GM23338 (cell line): ENCODE results near the gene BFAR. TPM values are rescaled to one million over a fixed set of nuclear protein-coding genes. Genes with fewer than 3 reads are reported as not detected.
A peak's percentile ranks its signal among the peaks of the same experiment; 100 is the strongest.

Source experiments
- ATAC-seq: fragments of 200-7000 bp; cut with Tn5 transposase; 3 replicates; pipeline ENCODE4 v1.9.1; 2020
- DNase-seq: peaks from one replicate; pipeline ENCODE4 v3.0.0-alpha.2; 2015; ENCODE audit warnings: low spot score
- H2AFZ ChIP-seq: fragments of 200-600 bp; sonication (generic); 2 replicates; pipeline ENCODE4 v1.8.0; 2016; ENCODE audit warnings: antibody characterized with exemption, mild to moderate bottlenecking, moderate library complexity
- H3F3A ChIP-seq: fragments of 200-600 bp; sonication (generic); replicated peaks from 2 replicates; pipeline ENCODE4 v1.8.0; 2017; ENCODE audit warnings: antibody characterized with exemption, mixed run types, low read depth
- H3K27ac ChIP-seq: fragments of 200-600 bp; sonication (generic); 2 replicates; pipeline ENCODE4 v1.6.1; 2016; ENCODE audit warnings: low read depth
- H3K27me3 ChIP-seq: fragments of 200-600 bp; sonication (generic); 2 replicates; pipeline ENCODE4 v1.8.0; 2016; ENCODE audit warnings: mild to moderate bottlenecking, mixed run types, moderate library complexity; ENCODE audit not compliant: insufficient read depth
- H3K36me3 ChIP-seq: fragments of 200-600 bp; sonication (generic); 2 replicates; pipeline ENCODE4 v1.8.0; 2016; ENCODE audit warnings: mild to moderate bottlenecking; ENCODE audit not compliant: insufficient read depth
- H3K4me1 ChIP-seq: fragments of 200-600 bp; sonication (generic); 2 replicates; pipeline ENCODE4 v1.8.0; 2016; ENCODE audit warnings: mild to moderate bottlenecking, moderate library complexity; ENCODE audit not compliant: insufficient read depth
- H3K4me2 ChIP-seq: fragments of 200-600 bp; sonication (generic); 2 replicates; pipeline ENCODE4 v1.7.1; 2017; ENCODE audit warnings: mixed run types
- H3K4me3 ChIP-seq: fragments of 200-600 bp; sonication (generic); 2 replicates; pipeline ENCODE4 v1.6.1; 2016; ENCODE audit warnings: mixed run types
- H3K79me2 ChIP-seq: fragments of 200-600 bp; sonication (generic); replicated peaks from 2 replicates; pipeline ENCODE4 v1.8.0; 2017; ENCODE audit warnings: mild to moderate bottlenecking; ENCODE audit not compliant: insufficient read depth
- H3K9me2 ChIP-seq: fragments of 200-600 bp; sonication (generic); 2 replicates; pipeline ENCODE4 v1.8.0; 2017; ENCODE audit not compliant: insufficient read depth
- H4K20me1 ChIP-seq: fragments of 200-600 bp; sonication (generic); replicated peaks from 2 replicates; pipeline ENCODE4 v1.8.0; 2017; ENCODE audit warnings: mild to moderate bottlenecking; ENCODE audit not compliant: insufficient read depth
- H3K27ac Mint-ChIP-seq: 2 replicates; pipeline ENCODE4 v1.8.0; 2020; ENCODE audit warnings: inconsistent platforms, mild to moderate bottlenecking, moderate library complexity, mixed read lengths
- H3K27me3 Mint-ChIP-seq: 3 replicates; pipeline ENCODE4 v1.8.0; 2022; ENCODE audit warnings: low read depth, mild to moderate bottlenecking, moderate library complexity, mixed read lengths, inconsistent platforms; ENCODE audit not compliant: insufficient read depth, poor library complexity
- H3K36me3 Mint-ChIP-seq: 3 replicates; pipeline ENCODE4 v1.8.0; 2021; ENCODE audit warnings: low read depth, mild to moderate bottlenecking, inconsistent platforms, moderate library complexity, mixed read lengths
- H3K4me1 Mint-ChIP-seq: 3 replicates; pipeline ENCODE4 v1.8.0; 2020; ENCODE audit warnings: mild to moderate bottlenecking, inconsistent platforms, mixed read lengths
- H3K4me3 Mint-ChIP-seq: 3 replicates; pipeline ENCODE4 v1.8.0; 2021; ENCODE audit warnings: moderate library complexity, mild to moderate bottlenecking, inconsistent platforms, mixed read lengths
- H3K9me3 Mint-ChIP-seq: 3 replicates; pipeline ENCODE4 v1.8.0; 2020; ENCODE audit warnings: moderate library complexity, mild to moderate bottlenecking, inconsistent platforms, mixed read lengths
- CREB1 ChIP-seq: fragments of 250-450 bp; sonication (Bioruptor Pico); IDR thresholded peaks from 2 replicates; pipeline ENCODE4 v1.5.0; 2020; ENCODE audit warnings: low read depth, mild to moderate bottlenecking, moderate library complexity
- EZH2 ChIP-seq: fragments of 200-600 bp; sonication (generic); IDR thresholded peaks from one replicate; pipeline ENCODE4 v1.8.0; 2017; ENCODE audit warnings: antibody characterized with exemption, mild to moderate bottlenecking, low read depth; ENCODE audit not compliant: unreplicated experiment
- EZH2phosphoT487 ChIP-seq: fragments of 200-600 bp; sonication (generic); IDR thresholded peaks from one replicate; pipeline ENCODE4 v1.8.1; 2018; ENCODE audit warnings: antibody characterized with exemption; ENCODE audit not compliant: unreplicated experiment
- JUNB ChIP-seq: IDR thresholded peaks from one replicate; pipeline ENCODE4 v1.6.1; 2016; ENCODE audit warnings: antibody characterized with exemption; ENCODE audit not compliant: unreplicated experiment
- NANOG ChIP-seq: IDR thresholded peaks from 2 replicates; pipeline ENCODE4 v1.6.1; 2016; ENCODE audit warnings: antibody characterized with exemption, borderline replicate concordance
- POLR2AphosphoS5 ChIP-seq: IDR thresholded peaks from 2 replicates; pipeline ENCODE4 v1.6.1; 2016; ENCODE audit warnings: antibody characterized with exemption, low read depth
- STAT1 ChIP-seq: IDR thresholded peaks from one replicate; pipeline ENCODE4 v1.6.1; 2016; ENCODE audit warnings: antibody characterized with exemption; ENCODE audit not compliant: unreplicated experiment
- ZNF114 ChIP-seq: fragments of 250-450 bp; sonication (Bioruptor Pico); IDR thresholded peaks from 2 replicates; pipeline ENCODE4 v1.5.0; 2020; ENCODE audit warnings: mild to moderate bottlenecking, moderate library complexity
- ZNF331 ChIP-seq: fragments of 250-450 bp; sonication (Bioruptor Pico); IDR thresholded peaks from 2 replicates; pipeline ENCODE4 v1.5.0; 2020; ENCODE audit warnings: low read depth, mild to moderate bottlenecking, moderate library complexity
- polyA plus RNA-seq: library from polyadenylated mRNA; unstranded; fragments of >200 nt; fragmentation: Nextera tagmentation; extraction: Ambion mirVana; gene quantifications from 2 replicates; pipeline ENCODE4 v1.2.1, GENCODE V29; 2016
- total RNA-seq: library from RNA; depleted of rRNA; stranded (reverse); fragments of >200 nt; shearing (Covaris generic); gene quantifications from 2 replicates; pipeline ENCODE4 v1.2.3, GENCODE V29; 2014
- TF ChIP-seq, protein P1 (sequence below): fragments of 250-450 bp; sonication (Bioruptor Pico); IDR thresholded peaks from 2 replicates; pipeline ENCODE4 v1.5.0; 2020; ENCODE audit warnings: mild to moderate bottlenecking, moderate library complexity
- TF ChIP-seq, protein P2 (sequence below), 2 experiments: fragments of 200-600 bp in 1 of 2; sonication (generic) in 1 of 2; conservative IDR thresholded peaks; 2 replicates each; pipeline versions ENCODE4 v1.5.1 to v1.6.1; 2016 to 2017; ENCODE audit warnings: antibody characterized with exemption in 2 of 2, low read depth in 2 of 2, mild to moderate bottlenecking in 2 of 2, moderate library complexity in 1 of 2
- TF ChIP-seq, protein P3 (sequence below): IDR thresholded peaks from one replicate; pipeline ENCODE4 v1.6.1; 2018; ENCODE audit warnings: antibody characterized with exemption; ENCODE audit not compliant: unreplicated experiment
- TF ChIP-seq, protein P4 (sequence below): IDR thresholded peaks from 2 replicates; pipeline ENCODE4 v1.6.1; 2016; ENCODE audit warnings: antibody characterized with exemption

Gene BFAR
- total and polyA plus RNA-seq, 2 experiments from 2014 or later, result 54.4 to 126 TPM

DNA sequence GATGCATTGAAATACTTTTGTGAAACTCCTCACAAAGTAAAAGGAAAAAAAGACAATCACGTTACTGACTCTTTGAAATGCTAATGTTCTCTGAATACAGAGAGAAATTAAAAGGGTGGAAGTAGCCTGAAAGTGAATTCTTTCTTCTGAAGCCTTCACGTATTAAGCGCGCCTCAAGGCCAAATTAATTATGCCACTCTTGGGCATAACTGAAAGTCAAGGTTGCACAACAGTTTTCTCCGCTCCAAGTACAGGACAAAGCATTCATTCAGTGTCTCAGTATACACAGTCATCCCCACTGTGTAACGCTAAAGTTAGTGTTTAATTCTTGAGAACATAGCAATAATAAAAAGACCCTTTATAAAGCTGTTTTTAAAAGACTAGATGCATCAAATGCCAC lies 24.1 kb upstream of the BFAR start:
- no peaks in the 10 kb centered on the region for H3K9me3 Mint-ChIP-seq
- Histone ChIP-seq H3K9me2 (no peaks in the 10 kb centered on the region), H3K36me3 (peaks cover 36% of the 10 kb centered on the region), H3K27me3 (no peaks in the 10 kb centered on the region), H3K79me2 (no peaks in the 10 kb centered on the region), H3K4me3 (no peak overlapping the region), H2AFZ (no peak overlapping the region), H3K4me2 (no peak overlapping the region), H3K27ac (peak overlapping the region; percentile 46; the same call in 1 of the 2 replicates), H3K4me1 (no peaks in the 10 kb centered on the region; the same call in 1 of the 2 replicates), H3F3A (no peaks in the 10 kb centered on the region), H4K20me1 (0 out of 2 replicates have a peak, but pooled peaks cover 10% of the 10 kb centered on the region)
- H3K4me3 Mint-ChIP-seq, result no peak overlapping the region
- H3K27me3 Mint-ChIP-seq, result no peaks in the 10 kb centered on the region
- no peak overlapping the region; the same call in 1 of the 2 replicates for H3K27ac Mint-ChIP-seq
- peaks cover 5% of the 10 kb centered on the region; the same call in 1 of the 3 replicates for H3K4me1 Mint-ChIP-seq
- H3K36me3 Mint-ChIP-seq, result peaks cover 71% of the 10 kb centered on the region
- TF ChIP-seq ZNF114 (no peak), CREB1 (CRISPR knock-in tag) (no peak), STAT1 (no peak), POLR2AphosphoS5 (no peak), EZH2phosphoT487 (no peak), NANOG (no peak), JUNB (no peak), ZNF331 (no peak), EZH2 (no peak)
- TF ChIP-seq, protein P1, sequence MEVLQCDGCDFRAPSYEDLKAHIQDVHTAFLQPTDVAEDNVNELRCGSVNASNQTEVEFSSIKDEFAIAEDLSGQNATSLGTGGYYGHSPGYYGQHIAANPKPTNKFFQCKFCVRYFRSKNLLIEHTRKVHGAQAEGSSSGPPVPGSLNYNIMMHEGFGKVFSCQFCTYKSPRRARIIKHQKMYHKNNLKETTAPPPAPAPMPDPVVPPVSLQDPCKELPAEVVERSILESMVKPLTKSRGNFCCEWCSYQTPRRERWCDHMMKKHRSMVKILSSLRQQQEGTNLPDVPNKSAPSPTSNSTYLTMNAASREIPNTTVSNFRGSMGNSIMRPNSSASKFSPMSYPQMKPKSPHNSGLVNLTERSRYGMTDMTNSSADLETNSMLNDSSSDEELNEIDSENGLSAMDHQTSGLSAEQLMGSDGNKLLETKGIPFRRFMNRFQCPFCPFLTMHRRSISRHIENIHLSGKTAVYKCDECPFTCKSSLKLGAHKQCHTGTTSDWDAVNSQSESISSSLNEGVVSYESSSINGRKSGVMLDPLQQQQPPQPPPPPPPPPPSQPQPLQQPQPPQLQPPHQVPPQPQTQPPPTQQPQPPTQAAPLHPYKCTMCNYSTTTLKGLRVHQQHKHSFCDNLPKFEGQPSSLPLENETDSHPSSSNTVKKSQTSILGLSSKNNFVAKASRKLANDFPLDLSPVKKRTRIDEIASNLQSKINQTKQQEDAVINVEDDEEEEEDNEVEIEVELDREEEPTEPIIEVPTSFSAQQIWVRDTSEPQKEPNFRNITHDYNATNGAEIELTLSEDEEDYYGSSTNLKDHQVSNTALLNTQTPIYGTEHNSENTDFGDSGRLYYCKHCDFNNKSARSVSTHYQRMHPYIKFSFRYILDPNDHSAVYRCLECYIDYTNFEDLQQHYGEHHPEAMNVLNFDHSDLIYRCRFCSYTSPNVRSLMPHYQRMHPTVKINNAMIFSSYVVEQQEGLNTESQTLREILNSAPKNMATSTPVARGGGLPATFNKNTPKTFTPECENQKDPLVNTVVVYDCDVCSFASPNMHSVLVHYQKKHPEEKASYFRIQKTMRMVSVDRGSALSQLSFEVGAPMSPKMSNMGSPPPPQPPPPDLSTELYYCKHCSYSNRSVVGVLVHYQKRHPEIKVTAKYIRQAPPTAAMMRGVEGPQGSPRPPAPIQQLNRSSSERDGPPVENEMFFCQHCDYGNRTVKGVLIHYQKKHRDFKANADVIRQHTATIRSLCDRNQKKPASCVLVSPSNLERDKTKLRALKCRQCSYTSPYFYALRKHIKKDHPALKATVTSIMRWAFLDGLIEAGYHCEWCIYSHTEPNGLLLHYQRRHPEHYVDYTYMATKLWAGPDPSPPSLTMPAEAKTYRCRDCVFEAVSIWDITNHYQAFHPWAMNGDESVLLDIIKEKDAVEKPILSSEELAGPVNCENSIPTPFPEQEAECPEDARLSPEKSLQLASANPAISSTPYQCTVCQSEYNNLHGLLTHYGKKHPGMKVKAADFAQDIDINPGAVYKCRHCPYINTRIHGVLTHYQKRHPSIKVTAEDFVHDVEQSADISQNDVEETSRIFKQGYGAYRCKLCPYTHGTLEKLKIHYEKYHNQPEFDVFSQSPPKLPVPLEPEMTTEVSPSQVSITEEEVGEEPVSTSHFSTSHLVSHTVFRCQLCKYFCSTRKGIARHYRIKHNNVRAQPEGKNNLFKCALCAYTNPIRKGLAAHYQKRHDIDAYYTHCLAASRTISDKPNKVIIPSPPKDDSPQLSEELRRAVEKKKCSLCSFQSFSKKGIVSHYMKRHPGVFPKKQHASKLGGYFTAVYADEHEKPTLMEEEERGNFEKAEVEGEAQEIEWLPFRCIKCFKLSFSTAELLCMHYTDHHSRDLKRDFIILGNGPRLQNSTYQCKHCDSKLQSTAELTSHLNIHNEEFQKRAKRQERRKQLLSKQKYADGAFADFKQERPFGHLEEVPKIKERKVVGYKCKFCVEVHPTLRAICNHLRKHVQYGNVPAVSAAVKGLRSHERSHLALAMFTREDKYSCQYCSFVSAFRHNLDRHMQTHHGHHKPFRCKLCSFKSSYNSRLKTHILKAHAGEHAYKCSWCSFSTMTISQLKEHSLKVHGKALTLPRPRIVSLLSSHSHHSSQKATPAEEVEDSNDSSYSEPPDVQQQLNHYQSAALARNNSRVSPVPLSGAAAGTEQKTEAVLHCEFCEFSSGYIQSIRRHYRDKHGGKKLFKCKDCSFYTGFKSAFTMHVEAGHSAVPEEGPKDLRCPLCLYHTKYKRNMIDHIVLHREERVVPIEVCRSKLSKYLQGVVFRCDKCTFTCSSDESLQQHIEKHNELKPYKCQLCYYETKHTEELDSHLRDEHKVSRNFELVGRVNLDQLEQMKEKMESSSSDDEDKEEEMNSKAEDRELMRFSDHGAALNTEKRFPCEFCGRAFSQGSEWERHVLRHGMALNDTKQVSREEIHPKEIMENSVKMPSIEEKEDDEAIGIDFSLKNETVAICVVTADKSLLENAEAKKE (CRISPR knock-in tag), result no peak
- TF ChIP-seq, protein P2, sequence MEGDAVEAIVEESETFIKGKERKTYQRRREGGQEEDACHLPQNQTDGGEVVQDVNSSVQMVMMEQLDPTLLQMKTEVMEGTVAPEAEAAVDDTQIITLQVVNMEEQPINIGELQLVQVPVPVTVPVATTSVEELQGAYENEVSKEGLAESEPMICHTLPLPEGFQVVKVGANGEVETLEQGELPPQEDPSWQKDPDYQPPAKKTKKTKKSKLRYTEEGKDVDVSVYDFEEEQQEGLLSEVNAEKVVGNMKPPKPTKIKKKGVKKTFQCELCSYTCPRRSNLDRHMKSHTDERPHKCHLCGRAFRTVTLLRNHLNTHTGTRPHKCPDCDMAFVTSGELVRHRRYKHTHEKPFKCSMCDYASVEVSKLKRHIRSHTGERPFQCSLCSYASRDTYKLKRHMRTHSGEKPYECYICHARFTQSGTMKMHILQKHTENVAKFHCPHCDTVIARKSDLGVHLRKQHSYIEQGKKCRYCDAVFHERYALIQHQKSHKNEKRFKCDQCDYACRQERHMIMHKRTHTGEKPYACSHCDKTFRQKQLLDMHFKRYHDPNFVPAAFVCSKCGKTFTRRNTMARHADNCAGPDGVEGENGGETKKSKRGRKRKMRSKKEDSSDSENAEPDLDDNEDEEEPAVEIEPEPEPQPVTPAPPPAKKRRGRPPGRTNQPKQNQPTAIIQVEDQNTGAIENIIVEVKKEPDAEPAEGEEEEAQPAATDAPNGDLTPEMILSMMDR (conservative IDR thresholded peaks at IDR 0.05; ENCODE audit: low read depth in 2 of 2), result no peak
- TF ChIP-seq, protein P3, sequence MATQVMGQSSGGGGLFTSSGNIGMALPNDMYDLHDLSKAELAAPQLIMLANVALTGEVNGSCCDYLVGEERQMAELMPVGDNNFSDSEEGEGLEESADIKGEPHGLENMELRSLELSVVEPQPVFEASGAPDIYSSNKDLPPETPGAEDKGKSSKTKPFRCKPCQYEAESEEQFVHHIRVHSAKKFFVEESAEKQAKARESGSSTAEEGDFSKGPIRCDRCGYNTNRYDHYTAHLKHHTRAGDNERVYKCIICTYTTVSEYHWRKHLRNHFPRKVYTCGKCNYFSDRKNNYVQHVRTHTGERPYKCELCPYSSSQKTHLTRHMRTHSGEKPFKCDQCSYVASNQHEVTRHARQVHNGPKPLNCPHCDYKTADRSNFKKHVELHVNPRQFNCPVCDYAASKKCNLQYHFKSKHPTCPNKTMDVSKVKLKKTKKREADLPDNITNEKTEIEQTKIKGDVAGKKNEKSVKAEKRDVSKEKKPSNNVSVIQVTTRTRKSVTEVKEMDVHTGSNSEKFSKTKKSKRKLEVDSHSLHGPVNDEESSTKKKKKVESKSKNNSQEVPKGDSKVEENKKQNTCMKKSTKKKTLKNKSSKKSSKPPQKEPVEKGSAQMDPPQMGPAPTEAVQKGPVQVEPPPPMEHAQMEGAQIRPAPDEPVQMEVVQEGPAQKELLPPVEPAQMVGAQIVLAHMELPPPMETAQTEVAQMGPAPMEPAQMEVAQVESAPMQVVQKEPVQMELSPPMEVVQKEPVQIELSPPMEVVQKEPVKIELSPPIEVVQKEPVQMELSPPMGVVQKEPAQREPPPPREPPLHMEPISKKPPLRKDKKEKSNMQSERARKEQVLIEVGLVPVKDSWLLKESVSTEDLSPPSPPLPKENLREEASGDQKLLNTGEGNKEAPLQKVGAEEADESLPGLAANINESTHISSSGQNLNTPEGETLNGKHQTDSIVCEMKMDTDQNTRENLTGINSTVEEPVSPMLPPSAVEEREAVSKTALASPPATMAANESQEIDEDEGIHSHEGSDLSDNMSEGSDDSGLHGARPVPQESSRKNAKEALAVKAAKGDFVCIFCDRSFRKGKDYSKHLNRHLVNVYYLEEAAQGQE, result no peak
- TF ChIP-seq, protein P4, sequence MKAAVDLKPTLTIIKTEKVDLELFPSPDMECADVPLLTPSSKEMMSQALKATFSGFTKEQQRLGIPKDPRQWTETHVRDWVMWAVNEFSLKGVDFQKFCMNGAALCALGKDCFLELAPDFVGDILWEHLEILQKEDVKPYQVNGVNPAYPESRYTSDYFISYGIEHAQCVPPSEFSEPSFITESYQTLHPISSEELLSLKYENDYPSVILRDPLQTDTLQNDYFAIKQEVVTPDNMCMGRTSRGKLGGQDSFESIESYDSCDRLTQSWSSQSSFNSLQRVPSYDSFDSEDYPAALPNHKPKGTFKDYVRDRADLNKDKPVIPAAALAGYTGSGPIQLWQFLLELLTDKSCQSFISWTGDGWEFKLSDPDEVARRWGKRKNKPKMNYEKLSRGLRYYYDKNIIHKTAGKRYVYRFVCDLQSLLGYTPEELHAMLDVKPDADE, result no peak
- ATAC-seq (no peak), DNase-seq (no peak)
